Mucosa of descending colon (tissue), 3 donors: Measurements from ENCODE around the gene ATP9B. TPM values are rescaled to one million over a fixed set of nuclear protein-coding genes. Genes with fewer than 3 reads are reported as not detected.

Experiments used
- ATAC-seq: fragments of 200-7000 bp; cut with Tn5 transposase; one replicate; pipeline ENCODE4 v1.9.1; 2020; ENCODE audit warnings: mild to moderate bottlenecking, moderate library complexity
- DNase-seq, 3 donors: peaks; one replicate each; pipeline ENCODE4 v3.0.0-alpha.2; 2020
- H3K36me3 ChIP-seq: fragments of 200-600 bp; one replicate; pipeline ENCODE4 v1.8.0; 2021; ENCODE audit warnings: low read depth, mild to moderate bottlenecking
- H3K4me1 ChIP-seq: fragments of 200-600 bp; one replicate; pipeline ENCODE4 v1.8.0; 2021; ENCODE audit warnings: low read depth, mild to moderate bottlenecking
- H3K4me3 ChIP-seq: fragments of 200-600 bp; one replicate; pipeline ENCODE4 v1.8.0; 2021; ENCODE audit warnings: mild to moderate bottlenecking
- H3K9me3 ChIP-seq: fragments of 200-600 bp; one replicate; pipeline ENCODE4 v1.8.0; 2021; ENCODE audit warnings: mild to moderate bottlenecking
- CTCF ChIP-seq: fragments of 200-600 bp; IDR thresholded peaks from one replicate; pipeline ENCODE4 v1.8.0; 2022; ENCODE audit warnings: antibody characterized with exemption, mild to moderate bottlenecking
- intact Hi-C, 2 donors: fragments of 100-400 bp; cut with DNase I in 1 of 2; cut with micrococcal nuclease in 1 of 2; formaldehyde crosslinking; loops; one replicate each; pipeline versions ENCODE4 v1.11.0 to v1.11.1; 2022; cut with DNase I, micrococcal nuclease
- total RNA-seq, 3 donors: library from RNA; stranded (reverse); fragmentation: NEBNext Ultra II Directional in 2 of 3; extraction: Animal tissue kit (Norgen Biotek cat#: 25700) in 2 of 3; gene quantifications; one replicate each; pipeline versions ENCODE4 v1.2.1 to v1.2.4, GENCODE V29; 2021 to 2023
- donor health status: DM: no; HTN: no; CAD: no; lungs with moderate emphysema.
- donor health status: DM: no; HTN: no; CAD: no.
- donor health status: DM: no; HTN: yes; CAD: no.

ATP9B gene
- total RNA-seq, 3 donors from 2014 or later = 25.8 to 37.1 (median 34.1) TPM

- no peaks in the 10 kb centered on the region for H3K36me3 ChIP-seq
- intact Hi-C loops = no loop called here
- H3K4me3 ChIP-seq = no peak overlapping the region
- ATAC-seq (no peak), DNase-seq (no peak)
- H3K4me1 ChIP-seq = no peaks in the 10 kb centered on the region
- TF ChIP-seq CTCF = no peak
- H3K9me3 ChIP-seq = no peaks in the 10 kb centered on the region
These were observed 52.7 kb downstream of the ATP9B start for GRCh38 chr18:79121746-79122474.

GRCh38 chr18:79123948-79124347 is 54.8 kb downstream of the ATP9B start:
- intact Hi-C loops = no loop called here
- no peak overlapping the region for H3K4me3 ChIP-seq
- H3K9me3 ChIP-seq = no peaks in the 10 kb centered on the region
- H3K36me3 ChIP-seq = no peaks in the 10 kb centered on the region
- TF ChIP-seq CTCF = no peak
- no peak for DNase-seq
- H3K4me1 ChIP-seq = no peaks in the 10 kb centered on the region
- no peak for ATAC-seq

GRCh38 chr18:79129120-79129519 is 59.9 kb downstream of the ATP9B start:
- ATAC-seq (no peak), DNase-seq (no peak)
- TF ChIP-seq CTCF = no peak

GRCh38 chr18:79133724-79134123 is 64.5 kb downstream of the ATP9B start:
- ATAC-seq = no peak
- Histone ChIP-seq H3K36me3 (no peaks in the 10 kb centered on the region), H3K4me1 (no peaks in the 10 kb centered on the region), H3K9me3 (no peaks in the 10 kb centered on the region), H3K4me3 (no peak overlapping the region)
- intact Hi-C loops = no loop called here
- DNase-seq = no peak
- TF ChIP-seq CTCF = no peak

More at GRCh38 chr18:79129120-79129519, 59.9 kb downstream of the ATP9B start:
- intact Hi-C loops = no loop called here
- Histone ChIP-seq H3K9me3 (no peaks in the 10 kb centered on the region), H3K36me3 (no peaks in the 10 kb centered on the region), H3K4me1 (no peaks in the 10 kb centered on the region), H3K4me3 (no peak overlapping the region)

- Histone ChIP-seq H3K9me3 (no peaks in the 10 kb centered on the region), H3K4me3 (no peak overlapping the region), H3K4me1 (no peaks in the 10 kb centered on the region), H3K36me3 (no peaks in the 10 kb centered on the region)
- no peak for DNase-seq
- ATAC-seq = no peak
- intact Hi-C loops = no loop called here
- no peak for TF ChIP-seq CTCF
These were observed 66.7 kb downstream of the ATP9B start for GRCh38 chr18:79135924-79136323.
